Ovary (tissue), 3 donors: ENCODE data around the gene HTRA3.

ENCODE experiments used
- CTCF ChIP-seq, 3 donors: fragments of 450-650 bp in 2 of 3; fragments of 200-600 bp in 1 of 3; IDR thresholded peaks; one replicate each; pipeline versions ENCODE4 v1.5.1 to v1.8.0; 2016 to 2022; ENCODE audit warnings: antibody characterized with exemption in 3 of 3, mild to moderate bottlenecking in 1 of 3
- EP300 ChIP-seq: sonication (generic); formaldehyde crosslinking; IDR thresholded peaks from one replicate; pipeline ENCODE4 v1.6.1; 2017; ENCODE audit warnings: antibody characterized with exemption
- POLR2A ChIP-seq: fragments of 450-650 bp; IDR thresholded peaks from one replicate; pipeline ENCODE4 v1.6.1; 2017; ENCODE audit warnings: antibody characterized with exemption, mild to moderate bottlenecking, moderate library complexity
- donor health status: DM: no; HTN: no; CAD: no.

DNA sequence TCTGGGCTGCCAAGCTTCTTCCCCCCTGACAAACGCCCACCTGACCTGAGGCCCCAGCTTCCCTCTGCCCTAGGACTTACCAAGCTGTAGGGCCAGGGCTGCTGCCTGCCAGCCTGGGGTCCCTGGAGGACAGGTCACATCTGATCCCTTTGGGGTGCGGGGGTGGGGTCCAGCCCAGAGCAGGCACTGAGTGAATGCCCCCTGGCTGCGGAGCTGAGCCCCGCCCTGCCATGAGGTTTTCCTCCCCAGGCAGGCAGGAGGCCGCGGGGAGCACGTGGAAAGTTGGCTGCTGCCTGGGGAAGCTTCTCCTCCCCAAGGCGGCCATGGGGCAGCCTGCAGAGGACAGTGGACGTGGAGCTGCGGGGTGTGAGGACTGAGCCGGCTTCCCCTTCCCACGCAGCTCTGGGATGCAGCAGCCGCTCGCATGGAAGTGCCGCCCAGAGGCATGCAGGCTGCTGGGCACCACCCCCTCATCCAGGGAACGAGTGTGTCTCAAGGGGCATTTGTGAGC, 37.0 kb downstream of the HTRA3 start:
- no peak for TF ChIP-seq CTCF (IDR thresholded peaks at IDR 0.05)
- TF ChIP-seq POLR2A, result no peak
- no peak for TF ChIP-seq EP300
